OCI-LY3 (cell line): Measurements from ENCODE around the gene ATP10B.

Source experiments
- EZH2phosphoT487 ChIP-seq: fragments of 200-600 bp; shearing (Covaris generic); IDR thresholded peaks from 2 replicates; pipeline ENCODE4 v1.6.1; 2018; ENCODE audit warnings: antibody characterized with exemption, mixed run types, low read depth
- TF ChIP-seq, protein P1 (sequence below): fragments of 200-600, 300-600 bp; sonication (generic); IDR thresholded peaks from 2 replicates; pipeline ENCODE4 v1.5.1; 2014; ENCODE audit warnings: antibody characterized with exemption, low read length, low read depth

DNA sequence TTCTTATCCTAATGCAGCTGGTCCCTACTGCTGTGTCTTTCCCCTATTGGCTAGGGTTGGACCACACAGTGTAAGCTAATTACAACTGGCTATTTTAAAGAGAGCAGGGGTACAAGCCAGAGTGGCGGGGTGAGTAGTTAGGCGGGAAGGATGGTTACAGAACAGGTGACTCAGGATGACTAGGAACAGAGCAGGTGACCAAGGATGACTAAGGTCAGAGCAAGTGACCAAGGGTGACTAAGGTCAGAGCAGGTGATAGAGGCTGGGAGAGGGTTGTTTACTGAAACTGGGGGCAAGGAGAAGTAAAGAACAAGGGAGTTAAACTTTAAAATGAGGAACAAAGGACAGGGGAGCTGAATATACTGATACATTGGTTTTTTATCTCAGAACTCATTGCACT lies 304.9 kb downstream of the ATP10B start:
- TF ChIP-seq, protein P1, sequence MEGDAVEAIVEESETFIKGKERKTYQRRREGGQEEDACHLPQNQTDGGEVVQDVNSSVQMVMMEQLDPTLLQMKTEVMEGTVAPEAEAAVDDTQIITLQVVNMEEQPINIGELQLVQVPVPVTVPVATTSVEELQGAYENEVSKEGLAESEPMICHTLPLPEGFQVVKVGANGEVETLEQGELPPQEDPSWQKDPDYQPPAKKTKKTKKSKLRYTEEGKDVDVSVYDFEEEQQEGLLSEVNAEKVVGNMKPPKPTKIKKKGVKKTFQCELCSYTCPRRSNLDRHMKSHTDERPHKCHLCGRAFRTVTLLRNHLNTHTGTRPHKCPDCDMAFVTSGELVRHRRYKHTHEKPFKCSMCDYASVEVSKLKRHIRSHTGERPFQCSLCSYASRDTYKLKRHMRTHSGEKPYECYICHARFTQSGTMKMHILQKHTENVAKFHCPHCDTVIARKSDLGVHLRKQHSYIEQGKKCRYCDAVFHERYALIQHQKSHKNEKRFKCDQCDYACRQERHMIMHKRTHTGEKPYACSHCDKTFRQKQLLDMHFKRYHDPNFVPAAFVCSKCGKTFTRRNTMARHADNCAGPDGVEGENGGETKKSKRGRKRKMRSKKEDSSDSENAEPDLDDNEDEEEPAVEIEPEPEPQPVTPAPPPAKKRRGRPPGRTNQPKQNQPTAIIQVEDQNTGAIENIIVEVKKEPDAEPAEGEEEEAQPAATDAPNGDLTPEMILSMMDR: no peak
- TF ChIP-seq EZH2phosphoT487: no peak
